HepG2 (cell line): ENCODE results near the gene COL8A1. TPM values are rescaled to one million over a fixed set of nuclear protein-coding genes. Genes with fewer than 3 reads are reported as not detected.

ENCODE experiments used
- ATAC-seq: fragments of 200-7000 bp; cut with Tn5 transposase; 3 replicates; pipeline ENCODE4 v1.9.1; 2020; ENCODE audit warnings: mild to moderate bottlenecking, moderate library complexity
- BruUV-seq: library from RNA; stranded (reverse); fragments of 400-500 nt; replicated peaks from 2 replicates; lab custom pipeline; 2021; lab: Mats Ljungman, UMichigan
- CTCF ChIA-PET: fragments of 300-600 bp; formaldehyde crosslinking; extraction: SDS; loops from one replicate; lab custom pipeline; 2021; ENCODE audit warnings: low total read pairs, inconsistent platforms, low intra/inter-chr PET ratio; lab: Yijun Ruan, JAX
- POLR2A ChIA-PET: fragments of 350-600 bp; sonication (Branson Sonifier 250); formaldehyde crosslinking; loops from one replicate; lab custom pipeline; 2020; ENCODE audit warnings: antibody characterized with exemption, inconsistent platforms; lab: Yijun Ruan, JAX
- DNase-seq: peaks from one replicate; pipeline ENCODE4 v3.0.0-alpha.2; 2015; ENCODE audit warnings: low spot score
- FAIRE-seq: peaks from 3 replicates; lab custom pipeline; 2011; peaks lifted over from hg19 to GRCh38; lab: Jason Lieb, UNC
- H2AFZ ChIP-seq: one replicate; pipeline ENCODE4 v1.6.1; 2011; ENCODE audit warnings: low read length, inconsistent platforms
- H3K27ac ChIP-seq: fragments of 300-600 bp; 3 replicates; pipeline ENCODE4 v1.8.0; 2011; ENCODE audit warnings: mixed run types, mild to moderate bottlenecking, mixed read lengths, low read length, inconsistent platforms; ENCODE audit not compliant: insufficient read depth; ENCODE audit errors: extremely low read length
- H3K27me3 ChIP-seq, 2 experiments: fragments of 200-600 bp in 1 of 2; 2 replicates in 1 of 2; 3 replicates in 1 of 2; pipeline versions ENCODE4 v1.6.0 to v1.8.0; 2011; ENCODE audit warnings: low read length in 2 of 2, mild to moderate bottlenecking in 2 of 2, moderate library complexity in 2 of 2, inconsistent platforms in 1 of 2; ENCODE audit not compliant: insufficient read depth in 2 of 2, control insufficient read depth in 1 of 2
- H3K36me3 ChIP-seq, 2 experiments: fragments of 200-600 bp in 1 of 2; replicated peaks in 1 of 2; 2 replicates in 1 of 2; 3 replicates in 1 of 2; pipeline versions ENCODE4 v1.5.1 to v1.8.0; 2011; ENCODE audit warnings: low read length in 2 of 2, inconsistent platforms in 1 of 2; ENCODE audit not compliant: insufficient read depth in 2 of 2, control insufficient read depth in 1 of 2
- H3K4me1 ChIP-seq: 2 replicates; pipeline ENCODE4 v1.5.1; 2012; ENCODE audit warnings: low read length, inconsistent platforms; ENCODE audit not compliant: insufficient read depth
- H3K4me2 ChIP-seq: 2 replicates; pipeline ENCODE4 v1.6.0; 2011; ENCODE audit warnings: low read depth, low read length, inconsistent platforms
- H3K4me3 ChIP-seq, 3 experiments: fragments of 200-600 bp in 1 of 3; sonication (generic), shearing (Covaris generic) in 1 of 3; replicated peaks in 1 of 3; 2 replicates each; pipeline ENCODE4 v1.5.1; 2011 to 2016; ENCODE audit warnings: low read length in 3 of 3, inconsistent platforms in 2 of 3, low read depth in 2 of 3, mild to moderate bottlenecking in 2 of 3, control low read depth in 1 of 3, mixed read lengths in 1 of 3; ENCODE audit not compliant: insufficient read depth in 1 of 3
- H3K79me2 ChIP-seq: one replicate; pipeline ENCODE4 v1.6.1; 2011; ENCODE audit warnings: low read length, inconsistent platforms; ENCODE audit not compliant: insufficient read depth
- H3K9ac ChIP-seq: 2 replicates; pipeline ENCODE4 v1.6.0; 2011; ENCODE audit warnings: mild to moderate bottlenecking, low read depth, low read length, inconsistent platforms; ENCODE audit not compliant: insufficient read depth
- H3K9me3 ChIP-seq: 2 replicates; pipeline ENCODE4 v1.5.1; 2012; ENCODE audit warnings: mild to moderate bottlenecking, low read length
- H4K20me1 ChIP-seq: 2 replicates; pipeline ENCODE4 v1.6.0; 2011; ENCODE audit warnings: inconsistent platforms, mild to moderate bottlenecking, low read length, moderate library complexity; ENCODE audit not compliant: insufficient read depth
- HOXA3 ChIP-seq: sonication (generic); formaldehyde crosslinking; IDR thresholded peaks from 2 replicates; pipeline ENCODE4 v1.5.0; 2020; ENCODE audit warnings: missing genetic modification reagents
- JUND ChIP-seq: sonication (generic); formaldehyde crosslinking; IDR thresholded peaks from 2 replicates; pipeline ENCODE4 v1.8.0; 2022; ENCODE audit warnings: mild to moderate bottlenecking, missing genetic modification reagents
- POGK ChIP-seq: sonication (generic); formaldehyde crosslinking; conservative IDR thresholded peaks from 2 replicates; pipeline ENCODE4 v1.8.0; 2022; ENCODE audit warnings: mild to moderate bottlenecking, moderate library complexity, missing genetic modification reagents
- SATB2 ChIP-seq: sonication (generic); formaldehyde crosslinking; IDR thresholded peaks from 2 replicates; pipeline ENCODE4 v1.5.0; 2020; ENCODE audit warnings: missing genetic modification reagents
- TFDP2 ChIP-seq: sonication (generic); formaldehyde crosslinking; IDR thresholded peaks from 2 replicates; pipeline ENCODE4 v1.4.0; 2020; ENCODE audit warnings: missing genetic modification reagents
- TRIM24 ChIP-seq: sonication (generic); formaldehyde crosslinking; IDR thresholded peaks from 2 replicates; pipeline ENCODE4 v1.8.0; 2022; ENCODE audit warnings: mild to moderate bottlenecking, missing genetic modification reagents
- ZNF335 ChIP-seq: sonication (generic); formaldehyde crosslinking; IDR thresholded peaks from 2 replicates; pipeline ENCODE4 v1.4.0; 2020; ENCODE audit warnings: missing genetic modification reagents
- ZNF496 ChIP-seq: sonication (generic); formaldehyde crosslinking; IDR thresholded peaks from 2 replicates; pipeline ENCODE4 v1.8.1; 2023; ENCODE audit warnings: mild to moderate bottlenecking, moderate library complexity, missing genetic modification reagents; ENCODE audit not compliant: insufficient replicate concordance
- ZNF576 ChIP-seq: sonication (generic); formaldehyde crosslinking; IDR thresholded peaks from 2 replicates; pipeline ENCODE4 v1.4.0; 2020; ENCODE audit warnings: mild to moderate bottlenecking, missing genetic modification reagents
- ZNF670 ChIP-seq: sonication (generic); formaldehyde crosslinking; IDR thresholded peaks from 2 replicates; pipeline ENCODE4 v1.8.0; 2022; ENCODE audit warnings: mild to moderate bottlenecking, missing genetic modification reagents, borderline replicate concordance
- ZNF691 ChIP-seq: sonication (generic); formaldehyde crosslinking; IDR thresholded peaks from 2 replicates; pipeline ENCODE4 v1.4.0; 2020; ENCODE audit warnings: missing genetic modification reagents, low read depth, mild to moderate bottlenecking, borderline replicate concordance
- ZNF737 ChIP-seq: sonication (generic); formaldehyde crosslinking; IDR thresholded peaks from 2 replicates; pipeline ENCODE4 v1.5.0; 2020; ENCODE audit warnings: missing genetic modification reagents, mild to moderate bottlenecking, borderline replicate concordance
- WGBS: methylation state at CpG from one replicate; pipeline ENCODE4 v1.1.6; 2017; ENCODE audit warnings: low lambda C conversion rate; 5-methylcytosine and 5-hydroxymethylcytosine counted together
- in situ Hi-C: cut with HindIII; loops from 2 replicates; pipeline ENCODE4 v1.10.0; 2017; ENCODE audit warnings: low pct_unique_long_range_greater_than_20kb; ENCODE audit not compliant: extremely low pct_ligation_motif_present
- intact Hi-C: fragments of 100-400 bp; cut with micrococcal nuclease; formaldehyde crosslinking; loops from one replicate; pipeline ENCODE4 v1.10.0; 2022; ENCODE audit not compliant: unreplicated experiment
- polyA plus RNA-seq, 8 experiments: library from polyadenylated mRNA; depleted of rRNA in 3 of 8; stranded (reverse) in 7 of 8; unstranded in 1 of 8; fragments of >200 nt; fragmentation: Illumina TruSeq in 4 of 8; extraction: Trizol in 4 of 8; gene quantifications; 2 replicates each; pipeline versions ENCODE4 v1.2.1 to v1.2.3, GENCODE V29; 2011 to 2016; ENCODE audit warnings: low read depth in 4 of 8, missing spikeins in 1 of 8, mixed read lengths in 1 of 8; ENCODE audit not compliant: insufficient read depth in 1 of 8
- total RNA-seq, 5 experiments: library from RNA; depleted of rRNA; stranded (reverse); fragments of >200 nt; fragmentation: Illumina TruSeq; extraction: Trizol; gene quantifications; 2 replicates each; pipeline ENCODE4 v1.2.3, GENCODE V29; 2016; ENCODE audit warnings: low read depth in 1 of 5

Gene COL8A1
- total and polyA plus RNA-seq, 2 of the 13 experiments (the other 11 are each of a cell fraction or from before 2014, with no cell fraction given), result not detected

- no TSS peak for BruUV-seq
- intact Hi-C loops, result no loop called here
- POLR2A ChIA-PET, result no interaction called here
- no peaks in the 10 kb centered on the region for H4K20me1 ChIP-seq
- ATAC-seq (no peak), DNase-seq (no peak), FAIRE-seq (no peak)
- H3K36me3 ChIP-seq, result no peaks in the 10 kb centered on the region
- H3K9me3 ChIP-seq, result no peaks in the 10 kb centered on the region
- no peak overlapping the region for H3K9ac ChIP-seq
- CTCF ChIA-PET, result no interaction called here
- no peak overlapping the region for H3K4me3 ChIP-seq
- no peak for TF ChIP-seq POGK (CRISPR knock-in tag)
- TF ChIP-seq, all 625 proteins: peak for 0
- Histone ChIP-seq H3K4me1 (no peaks in the 10 kb centered on the region), H3K27me3 (no peaks in the 10 kb centered on the region; a peak in 1 of 5 replicates), H3K27ac (no peak overlapping the region), H3K4me2 (no peak overlapping the region), H3K79me2 (no peaks in the 10 kb centered on the region), H2AFZ (no peak overlapping the region)
- in situ Hi-C loops, result no loop called here
- WGBS, result 0% methylated on average over 2 of the region's 2 CpGs
Observed at GRCh38 chr3:99674086-99674789, 35.8 kb downstream of the COL8A1 start.

GRCh38 chr3:99678023-99678422, 39.6 kb downstream of the COL8A1 start:
- H3K4me2 ChIP-seq, result no peak overlapping the region
- CTCF ChIA-PET, result no interaction called here
- no peak for TF ChIP-seq ZNF496
- TF ChIP-seq ZNF576 (CRISPR knock-in tag), result no peak
- no peak for TF ChIP-seq JUND (CRISPR knock-in tag)
- TF ChIP-seq ZNF737, result no peak
- no peak for TF ChIP-seq ZNF670 (CRISPR knock-in tag)
- no peak for TF ChIP-seq HOXA3 (CRISPR knock-in tag)
- no peak for TF ChIP-seq ZNF691 (CRISPR knock-in tag)
- no peak for TF ChIP-seq SATB2 (CRISPR knock-in tag)
- TF ChIP-seq TFDP2 (CRISPR knock-in tag), result no peak
- no peak for TF ChIP-seq ZNF335 (CRISPR knock-in tag)
- no peak for TF ChIP-seq TRIM24 (CRISPR knock-in tag)

More at GRCh38 chr3:99678023-99678422, 39.6 kb downstream of the COL8A1 start:
- no peak for ATAC-seq
- WGBS, result 0% methylated on average over 1 of the region's 1 CpG
- H3K36me3 ChIP-seq, result no peaks in the 10 kb centered on the region
- H4K20me1 ChIP-seq, result no peaks in the 10 kb centered on the region
- H3K9ac ChIP-seq, result no peak overlapping the region
- H2AFZ ChIP-seq, result no peak overlapping the region
- H3K4me3 ChIP-seq, result no peak overlapping the region
- no peaks in the 10 kb centered on the region for H3K9me3 ChIP-seq
- no peak for FAIRE-seq
- BruUV-seq, result no TSS peak
- in situ Hi-C loops, result no loop called here
- no peaks in the 10 kb centered on the region for H3K4me1 ChIP-seq
- H3K27ac ChIP-seq, result no peak overlapping the region
- peaks cover 0 to 4% of the 10 kb centered on the region in 2 experiments; a peak in 1 of 5 replicates for H3K27me3 ChIP-seq
- intact Hi-C loops, result no loop called here
- POLR2A ChIA-PET, result no interaction called here
- no peaks in the 10 kb centered on the region for H3K79me2 ChIP-seq
- DNase-seq, result no peak
